ENCODE results near the gene CNGA4. TPM values are rescaled to one million over a fixed set of nuclear protein-coding genes. Genes with fewer than 3 reads are reported as not detected.

CNGA4 gene
- polyA plus RNA-seq, 3 donors, result 0.69 TPM; not detected in 2

GRCh38 chr11:6285019-6285418, 46.1 kb downstream of the CNGA4 start:
- no peak overlapping the region for H2AFZ ChIP-seq (ENCODE audit: insufficient read depth, low read depth, low read length, poor library complexity, severe bottlenecking)
- Mint-ChIP-seq H3K4me3 (peak overlapping the region in 1 of 2 donors; percentile 43), H3K27ac (no peak overlapping the region), H3K27me3 (ENCODE audit: low read depth in 3 of 3) (peaks cover 30 to 44% (median 43%) of the 10 kb centered on the region in 3 donors), H3K9me3 (peaks cover 0 to 14% (median 2%) of the 10 kb centered on the region in 7 donors), H3K4me1 (peaks cover 8% of the 10 kb centered on the region), H3K36me3 (no peaks in the 10 kb centered on the region)
- no peaks in the 10 kb centered on the region for H3K79me2 ChIP-seq (ENCODE audit: insufficient read depth, low read length)
- DNase-seq, result no peak
- intact Hi-C loops (cut with micrococcal nuclease), result no loop called here
- peaks cover 15 to 21% of the 10 kb centered on the region in 2 donors for H3K27me3 ChIP-seq (ENCODE audit: control insufficient read depth in 2 of 2, insufficient read depth in 2 of 2, low read length in 2 of 2)
- no peaks in the 10 kb centered on the region for H3K4me1 ChIP-seq (ENCODE audit: control insufficient read depth in 1 of 2, insufficient read depth in 2 of 2, low read length in 2 of 2)
- H4K20me1 ChIP-seq (ENCODE audit: insufficient read depth, low read length), result no peaks in the 10 kb centered on the region
- H3K4me3 ChIP-seq (replicated peaks in 1 of 3; ENCODE audit: low read depth in 2 of 3, low read length in 3 of 3), result no peak overlapping the region
- no peak overlapping the region for H3K27ac ChIP-seq (ENCODE audit: low read depth in 1 of 2, low read length in 2 of 2)
- no peak overlapping the region for H3K9ac ChIP-seq (ENCODE audit: insufficient read depth, low read length, poor library complexity, severe bottlenecking)
- WGBS (ENCODE audit: insufficient coverage), result 100% methylated on average over 3 of the region's 4 CpGs
- H3K36me3 ChIP-seq (replicated peaks in 1 of 2; ENCODE audit: control insufficient read depth in 1 of 2, insufficient read depth in 2 of 2, low read length in 2 of 2), result no peaks in the 10 kb centered on the region
- no peaks in the 10 kb centered on the region for H3K9me3 ChIP-seq (replicated peaks in 1 of 2; ENCODE audit: control insufficient read depth in 1 of 2, insufficient read depth in 1 of 2, low read length in 2 of 2)
- H3K4me2 ChIP-seq (replicated peaks; ENCODE audit: extremely low read depth, low read length, poor library complexity, severe bottlenecking), result no peak overlapping the region
- no peak for TF ChIP-seq CTCF (IDR thresholded peaks at IDR 0.05)

Other genes with a start within 250 kb of the CNGA4 start
- gene OR56A4, start 232.1 kb upstream of the CNGA4 start, polyA plus RNA-seq, result not detected
- under 1 TPM in 1 of 3 donors, not detected in 2; 0.01 TPM for gene OR56A1, start 208.3 kb upstream of the CNGA4 start, polyA plus RNA-seq
- not detected for gene OR56B4, start 131.4 kb upstream of the CNGA4 start, polyA plus RNA-seq
- gene OR52B2, start 68.8 kb upstream of the CNGA4 start, polyA plus RNA-seq, result not detected
- not detected for gene OR52W1, start 39.9 kb upstream of the CNGA4 start, polyA plus RNA-seq
- not detected for gene C11orf42, start 33.5 kb upstream of the CNGA4 start, polyA plus RNA-seq
- gene FHIP1B, start 4.5 kb upstream of the CNGA4 start, polyA plus RNA-seq, result 10 to 100 TPM; 14.2 to 64.1 (median 18.9) TPM
- gene CCKBR, start 20.7 kb downstream of the CNGA4 start, polyA plus RNA-seq, result not detected
- gene CAVIN3, start 81.4 kb downstream of the CNGA4 start, polyA plus RNA-seq, result 10 to 100 TPM in 2 of 3 donors, 1 to 10 TPM in 1; 3.1 to 13.6 (median 11.2) TPM
- 10 to 100 TPM in 1 of 3 donors, 1 to 10 TPM in 2; 4.2 to 22.6 (median 4.9) TPM for gene SMPD1, start 151.4 kb downstream of the CNGA4 start, polyA plus RNA-seq
- 1 to 10 TPM in 2 of 3 donors, under 1 TPM in 1; 0.85 to 2.5 (median 2.4) TPM for gene APBB1, start 180.0 kb downstream of the CNGA4 start, polyA plus RNA-seq
- gene HPX, start 201.9 kb downstream of the CNGA4 start, polyA plus RNA-seq, result under 1 TPM in 1 of 3 donors, not detected in 2; 0.40 TPM
- gene TRIM3, start 234.9 kb downstream of the CNGA4 start, polyA plus RNA-seq, result 10 to 100 TPM in 1 of 3 donors, 1 to 10 TPM in 2; 1.7 to 36.2 (median 3.3) TPM
- 10 to 100 TPM; 21.6 to 43.8 (median 27.2) TPM for gene ARFIP2, start 242.2 kb downstream of the CNGA4 start, polyA plus RNA-seq
- gene TIMM10B, start 242.4 kb downstream of the CNGA4 start, polyA plus RNA-seq, result 10 to 100 TPM; 20.0 to 34.9 (median 22.1) TPM